Endothelial cell of umbilical vein (primary cell): ENCODE results near the gene OR52D1. TPM values are rescaled to one million over a fixed set of nuclear protein-coding genes. Genes with fewer than 3 reads are reported as not detected.

ENCODE experiments used
- BruUV-seq: library from RNA; stranded (reverse); fragments of 400-500 nt; replicated peaks from 2 replicates; lab custom pipeline; 2021; lab: Mats Ljungman, UMichigan
- CTCF ChIA-PET: fragments of 300-600, 350-600 bp; sonication (Branson Sonifier 250); formaldehyde crosslinking; loops from one replicate; lab custom pipeline; 2021; ENCODE audit warnings: antibody characterized with exemption, inconsistent platforms; lab: Charles Lee
- POLR2A ChIA-PET: fragments of 300-600, 350-600 bp; sonication (Branson Sonifier 250); formaldehyde crosslinking; loops from one replicate; lab custom pipeline; 2021; ENCODE audit warnings: antibody characterized with exemption, inconsistent platforms; lab: Charles Lee
- DNase-seq: peaks from one replicate; pipeline ENCODE4 v3.0.0-alpha.2; 2011; ENCODE audit warnings: low read depth, low spot score
- FAIRE-seq: peaks from 2 replicates; lab custom pipeline; 2011; peaks lifted over from hg19 to GRCh38; lab: Jason Lieb, UNC
- H2AFZ ChIP-seq: 2 replicates; pipeline ENCODE4 v1.6.0; 2012; ENCODE audit warnings: low read depth, low read length, control low read depth, inconsistent platforms
- H3K27ac ChIP-seq: 2 replicates; pipeline ENCODE4 v1.5.1; 2011; ENCODE audit warnings: low read depth, mild to moderate bottlenecking, control low read depth, low read length, moderate library complexity; ENCODE audit not compliant: insufficient read depth
- H3K27me3 ChIP-seq, 2 experiments: 2 replicates each; pipeline versions ENCODE4 v1.6.0 to v1.6.1; 2011; ENCODE audit warnings: low read length in 2 of 2, mixed read lengths in 1 of 2; ENCODE audit not compliant: control insufficient read depth in 2 of 2, insufficient read depth in 2 of 2
- H3K36me3 ChIP-seq, 2 experiments: 2 replicates in 1 of 2; 3 replicates in 1 of 2; pipeline ENCODE4 v1.5.1; 2011; ENCODE audit warnings: low read length in 2 of 2, mild to moderate bottlenecking in 1 of 2, moderate library complexity in 1 of 2; ENCODE audit not compliant: control insufficient read depth in 2 of 2, insufficient read depth in 2 of 2; ENCODE audit errors: extremely low read depth in 1 of 2
- H3K4me1 ChIP-seq: 3 replicates; pipeline ENCODE4 v1.5.1; 2011; ENCODE audit warnings: mild to moderate bottlenecking, low read length; ENCODE audit not compliant: control insufficient read depth, insufficient read depth; ENCODE audit errors: extremely low read depth
- H3K4me2 ChIP-seq: 2 replicates; pipeline ENCODE4 v1.6.1; 2011; ENCODE audit warnings: low read length, control low read depth, mixed read lengths; ENCODE audit not compliant: insufficient read depth
- H3K4me3 ChIP-seq, 3 experiments: fragments of 200-600 bp in 1 of 3; sonication (generic), shearing (Covaris generic) in 1 of 3; replicated peaks in 1 of 3; 2 replicates each; pipeline ENCODE4 v1.5.1; 2011 to 2016; ENCODE audit warnings: control low read depth in 3 of 3, low read length in 3 of 3, mild to moderate bottlenecking in 2 of 3, inconsistent platforms in 1 of 3, low read depth in 1 of 3, moderate library complexity in 1 of 3; ENCODE audit not compliant: insufficient read depth in 1 of 3
- H3K79me2 ChIP-seq: 2 replicates; pipeline ENCODE4 v1.6.0; 2012; ENCODE audit warnings: low read length, inconsistent platforms; ENCODE audit not compliant: control insufficient read depth, insufficient read depth
- H3K9ac ChIP-seq: replicated peaks from 2 replicates; pipeline ENCODE3; 2011; ENCODE audit warnings: low read length, control low read depth; ENCODE audit not compliant: insufficient read depth; ENCODE audit errors: extremely low read depth
- H3K9me1 ChIP-seq: replicated peaks from 3 replicates; pipeline ENCODE4 v1.6.0; 2011; ENCODE audit warnings: mild to moderate bottlenecking, low read length; ENCODE audit not compliant: control insufficient read depth, insufficient read depth; ENCODE audit errors: extremely low read depth
- H3K9me3 ChIP-seq: replicated peaks from 2 replicates; pipeline ENCODE4 v1.5.1; 2012; ENCODE audit warnings: low read length, inconsistent platforms; ENCODE audit not compliant: control insufficient read depth, insufficient read depth
- H4K20me1 ChIP-seq: replicated peaks from 2 replicates; pipeline ENCODE3; 2011; ENCODE audit warnings: mild to moderate bottlenecking, low read length; ENCODE audit not compliant: control insufficient read depth, insufficient read depth; ENCODE audit errors: extremely low read depth
- CTCF ChIP-seq, 2 donors: IDR thresholded peaks; 1 replicate in 1 of 2; 2 replicates in 1 of 2; pipeline ENCODE4 v1.5.1; 2011; ENCODE audit warnings: low read length in 2 of 2, mild to moderate bottlenecking in 2 of 2, moderate library complexity in 2 of 2, control low read depth in 1 of 2, inconsistent platforms in 1 of 2, low read depth in 1 of 2; ENCODE audit not compliant: insufficient read depth in 1 of 2; ENCODE audit errors: extremely low read depth in 1 of 2
- EZH2 ChIP-seq: IDR thresholded peaks from 2 replicates; pipeline ENCODE4 v1.6.1; 2012; ENCODE audit warnings: borderline replicate concordance, low read depth, mild to moderate bottlenecking, moderate library complexity, low read length, inconsistent platforms; ENCODE audit not compliant: severe bottlenecking
- FOS ChIP-seq: IDR thresholded peaks from 2 replicates; pipeline ENCODE4 v1.6.1; 2011; ENCODE audit warnings: mild to moderate bottlenecking, low read length, moderate library complexity, borderline replicate concordance; ENCODE audit not compliant: insufficient read depth
- GATA2 ChIP-seq: IDR thresholded peaks from 2 replicates; pipeline ENCODE4 v1.7.0; 2011; ENCODE audit warnings: low read depth, mild to moderate bottlenecking, moderate library complexity, mixed read lengths, low read length; ENCODE audit not compliant: insufficient read length, insufficient read depth
- JUN ChIP-seq: IDR thresholded peaks from 2 replicates; pipeline ENCODE4 v1.6.1; 2011; ENCODE audit warnings: borderline replicate concordance, low read depth; ENCODE audit not compliant: insufficient read length, insufficient read depth
- MAX ChIP-seq: IDR thresholded peaks from 2 replicates; pipeline ENCODE4 v1.6.1; 2011; ENCODE audit not compliant: insufficient read depth, insufficient read length
- MYC ChIP-seq: IDR thresholded peaks from one replicate; pipeline ENCODE4 v1.6.1; 2011; ENCODE audit warnings: mild to moderate bottlenecking, low read depth, low read length
- POLR2A ChIP-seq: IDR thresholded peaks from 2 replicates; pipeline ENCODE4 v1.6.1; 2012; ENCODE audit warnings: low read depth, mild to moderate bottlenecking, control low read depth, low read length
- POLR2AphosphoS5 ChIP-seq: IDR thresholded peaks from 2 replicates; pipeline ENCODE4 v1.6.1; 2012; ENCODE audit warnings: low read depth, mild to moderate bottlenecking, control low read depth, low read length, moderate library complexity; ENCODE audit not compliant: insufficient read depth
- dilution Hi-C: fragments of 300-500 bp; cut with MboI; formaldehyde crosslinking; loops from one replicate; pipeline ENCODE4 v1.15.0; 2019; ENCODE audit warnings: low sequenced_read_pairs; ENCODE audit not compliant: extremely low pct_ligation_motif_present
- intact Hi-C: fragments of 100-400 bp; cut with micrococcal nuclease; formaldehyde crosslinking; loops from one replicate; pipeline ENCODE4 v1.10.0; 2022
- polyA plus RNA-seq, 4 experiments: library from polyadenylated mRNA; depleted of rRNA in 3 of 4; stranded (reverse) in 3 of 4; unstranded in 1 of 4; fragments of >200 nt; gene quantifications; 2 replicates each; pipeline versions ENCODE4 v1.2.1 to v1.2.3, GENCODE V29; 2011 to 2012; ENCODE audit warnings: missing spikeins in 1 of 4
- total RNA-seq: library from RNA; stranded (reverse); gene quantifications from 2 replicates; pipeline ENCODE4 v1.2.3, GENCODE V29; 2021

OR52D1 gene
- total and polyA plus RNA-seq, 2 donors (not counting 3 experiments of a cell fraction or from before 2014, with no cell fraction given), result not detected

DNA sequence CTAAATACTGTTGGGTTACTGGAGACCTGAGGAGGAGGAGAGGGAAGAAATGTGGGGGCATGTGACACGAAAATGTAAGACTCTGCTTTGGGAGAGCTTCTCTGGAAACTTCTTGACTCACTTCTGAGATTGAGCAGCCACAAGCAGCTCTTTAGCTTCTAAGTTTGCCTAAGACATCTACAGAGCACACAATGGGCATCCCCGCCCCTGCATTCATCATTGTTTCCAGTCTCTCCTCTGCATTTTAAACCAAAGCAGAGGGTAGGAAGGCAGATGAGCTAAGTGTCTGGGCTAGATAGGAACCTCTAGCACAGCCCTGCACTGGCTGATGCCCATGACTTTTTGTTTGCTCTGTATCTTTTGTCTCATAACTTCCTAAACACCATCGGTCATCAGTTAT lies 2.1 kb upstream of the OR52D1 start:
- dilution Hi-C loops, result no loop called here
- BruUV-seq, result no TSS peak

More for the DNA sequence above, 2.1 kb upstream of the OR52D1 start:
- ChIA-PET CTCF (interaction anchor here (0.8 to 1.1 kb wide), 2 partner anchors 10 to 226 kb away, joined by 3 to 4 read pairs; no protein-coding TSS in a partner anchor), POLR2A (no interaction called here)
- no peak overlapping the region for H2AFZ ChIP-seq
- no peak overlapping the region for H3K27ac ChIP-seq
- H3K36me3 ChIP-seq, result no peaks in the 10 kb centered on the region
- H3K4me3 ChIP-seq, result no peak overlapping the region
- no peak overlapping the region for H3K4me2 ChIP-seq
- no peaks in the 10 kb centered on the region for H3K79me2 ChIP-seq
- no peak for FAIRE-seq
- H3K27me3 ChIP-seq, result peaks cover 0 to 2% of the 10 kb centered on the region in 2 experiments
- H3K9ac ChIP-seq, result no peak overlapping the region
- TF ChIP-seq MAX (no peak), CTCF (IDR thresholded peaks at IDR 0.05; ENCODE audit: extremely low read depth in 1 of 2, insufficient read depth in 1 of 2, low read depth in 1 of 2, low read length in 2 of 2) (no peak), EZH2 (no peak), JUN (no peak), POLR2A (no peak), MYC (no peak), GATA2 (no peak), FOS (no peak), POLR2AphosphoS5 (no peak)
- no peaks in the 10 kb centered on the region for H3K9me3 ChIP-seq
- no peaks in the 10 kb centered on the region for H3K9me1 ChIP-seq
- no peaks in the 10 kb centered on the region for H3K4me1 ChIP-seq
- DNase-seq, result no peak
- intact Hi-C loops, result no loop called here
- no peaks in the 10 kb centered on the region for H4K20me1 ChIP-seq
